Measurements from ENCODE around the gene PPP2R2C. TPM values are rescaled to one million over a fixed set of nuclear protein-coding genes. Genes with fewer than 3 reads are reported as not detected.

Gene PPP2R2C
- polyA plus RNA-seq (12.3 to 20.2 TPM (median 18.6 TPM) in 3 replicates), polyA minus RNA-seq (26.5 to 72.4 TPM (median 53.0 TPM) in 3 replicates)
- polyA plus RNA-seq (2011; ENCODE audit: low read depth) = 20.2 TPM
- polyA plus RNA-seq (2011; cell fraction: cytosol; rRNA removed) = 21.5 and 24.6 TPM in 2 replicates
- 17.0 and 19.9 TPM in 2 replicates for polyA plus RNA-seq (2011; cell fraction: nucleus; rRNA removed)
- 17.3 and 34.6 TPM in 2 replicates for polyA plus RNA-seq (2012; ENCODE audit: low replicate concordance)
- polyA minus RNA-seq (2011; cell fraction: cytosol; rRNA and poly(A)+ RNA removed) = 29.0 TPM
- 10.4 and 20.3 TPM in 2 replicates for polyA minus RNA-seq (2011; cell fraction: nucleus; rRNA and poly(A)+ RNA removed)

DNA sequence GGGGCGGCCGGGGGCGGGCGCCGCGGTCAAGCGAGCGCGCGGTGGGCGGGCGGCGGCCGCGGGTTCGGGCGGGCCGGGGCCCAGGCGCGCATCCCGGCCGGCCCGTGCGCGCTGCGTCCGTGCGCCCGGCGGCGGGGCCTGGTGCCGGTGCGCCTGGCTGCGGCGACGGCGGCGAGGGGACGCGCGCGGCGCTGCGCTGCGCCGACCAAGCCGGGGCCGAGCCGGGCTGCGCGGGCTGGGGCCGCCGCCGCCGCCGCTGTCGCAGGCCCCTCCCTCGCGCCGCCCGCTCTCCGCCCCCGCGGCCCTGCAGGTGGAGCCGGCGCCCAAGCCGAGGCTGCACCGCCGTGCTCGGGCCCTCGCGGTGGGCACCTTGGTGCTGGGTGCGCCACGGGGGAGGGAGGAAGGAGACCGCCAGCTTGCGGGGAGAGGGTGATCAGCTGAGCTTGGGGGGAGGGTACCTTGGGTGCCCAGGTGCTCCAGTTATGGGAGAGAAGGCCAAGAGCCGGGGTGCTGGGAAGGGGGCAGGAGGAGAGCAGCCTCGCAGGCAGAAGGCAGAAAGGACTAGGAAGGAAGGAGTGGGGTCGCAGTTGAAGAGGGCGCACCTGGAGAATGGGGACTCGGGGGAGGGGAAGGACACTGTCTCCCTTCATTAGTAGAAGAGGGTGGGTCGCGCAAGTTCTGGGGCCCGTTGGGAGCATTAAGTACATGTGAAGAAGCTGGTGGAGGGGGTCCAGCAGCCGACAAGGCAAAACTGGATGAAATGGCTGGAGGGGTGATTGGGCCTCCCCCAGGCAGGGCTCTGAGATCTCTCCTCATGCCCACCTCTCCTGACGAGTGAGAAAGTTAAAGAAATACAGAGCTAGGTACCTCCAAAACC lies at the start of gene PPP2R2C:
TSS of gene PPP2R2C (minus strand) at position 228 of the 877 bp plus-strand sequence. CDS start 385 bp downstream, outside the sequence.
- TF ChIP-seq EZH2 (IDR thresholded peaks at IDR 0.05; ENCODE audit: low read length) = no peak
- no peak for TF ChIP-seq CTCF (optimal IDR thresholded peaks at IDR 0.05 in 1 of 3, IDR thresholded peaks at IDR 0.05 in 1 of 3, conservative IDR thresholded peaks at IDR 0.05 in 1 of 3; ENCODE audit: extremely low read depth in 1 of 3, insufficient read depth in 2 of 3, low read length in 3 of 3)
- Histone ChIP-seq H3K79me2 (ENCODE audit: control insufficient read depth, insufficient read depth, low read length) (no peaks in the 10 kb centered on the region), H4K20me1 (ENCODE audit: control insufficient read depth, extremely low read depth, insufficient read depth, low read length) (peaks cover 3% of the 10 kb centered on the region), H3K36me3 (ENCODE audit: control insufficient read depth in 2 of 2, extremely low read depth in 1 of 2, insufficient read depth in 2 of 2, low read length in 2 of 2) (no peaks in the 10 kb centered on the region), H3K4me1 (ENCODE audit: control insufficient read depth, extremely low read depth, insufficient read depth, low read length) (no peaks in the 10 kb centered on the region), H3K4me2 (ENCODE audit: control insufficient read depth, extremely low read depth, insufficient read depth, low read depth, low read length) (peak within 1 kb of the TSS; percentile 62), H3K27me3 (ENCODE audit: control insufficient read depth, extremely low read depth, insufficient read depth, low read length) (peaks cover 24% of the 10 kb centered on the region), H3K9me3 (ENCODE audit: control insufficient read depth, low read depth, low read length) (no peaks in the 10 kb centered on the region), H3K9ac (ENCODE audit: control insufficient read depth, extremely low read depth, insufficient read depth, low read length) (peak within 1 kb of the TSS; percentile 22), H3K4me3 (ENCODE audit: control insufficient read depth in 2 of 3, extremely low read depth in 1 of 3, insufficient read depth in 2 of 3, low read depth in 1 of 3, low read length in 3 of 3) (peak within 1 kb of the TSS; percentile 54 to 55 (median 54)), H3K9me1 (ENCODE audit: control insufficient read depth, extremely low read depth, insufficient read depth, low read length) (no peaks in the 10 kb centered on the region), H2AFZ (ENCODE audit: control insufficient read depth, low read length) (no peak within 1 kb of the TSS), H3K27ac (ENCODE audit: control insufficient read depth, insufficient read depth, low read length) (no peak within 1 kb of the TSS)
- no peak for FAIRE-seq
- no peak for DNase-seq (ENCODE audit: low read depth, low spot score)
- dilution Hi-C loops (cut with MboI; ENCODE audit: extremely low pct_ligation_motif_present, low sequenced_read_pairs) = no loop called here

DNA sequence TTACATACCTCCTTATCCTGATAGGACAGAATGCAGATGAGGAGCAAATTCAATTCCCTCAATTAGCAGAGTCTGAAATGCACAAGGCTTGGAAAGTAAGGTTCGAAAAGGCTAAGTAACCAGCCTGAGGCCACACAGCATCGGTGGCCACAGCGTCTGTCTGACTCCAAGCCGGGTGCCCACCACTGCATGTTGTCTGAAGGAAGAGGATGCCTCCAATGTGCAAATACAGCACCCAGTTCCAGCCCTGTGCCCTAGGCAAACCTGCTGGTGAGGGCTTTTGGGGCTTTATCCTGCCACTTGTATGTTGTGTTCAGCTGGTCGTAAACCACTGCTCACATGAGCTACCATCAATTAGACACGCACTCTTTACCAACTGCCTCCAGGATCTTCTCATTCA lies 48.6 kb upstream of the PPP2R2C start:
- FAIRE-seq = no peak
- Histone ChIP-seq H3K9me1 (ENCODE audit: control insufficient read depth, extremely low read depth, insufficient read depth, low read length) (no peaks in the 10 kb centered on the region), H4K20me1 (ENCODE audit: control insufficient read depth, extremely low read depth, insufficient read depth, low read length) (no peaks in the 10 kb centered on the region), H3K4me3 (ENCODE audit: control insufficient read depth in 2 of 3, extremely low read depth in 1 of 3, insufficient read depth in 2 of 3, low read depth in 1 of 3, low read length in 3 of 3) (no peak overlapping the region), H3K4me2 (ENCODE audit: control insufficient read depth, extremely low read depth, insufficient read depth, low read depth, low read length) (no peak overlapping the region), H3K36me3 (ENCODE audit: control insufficient read depth in 2 of 2, extremely low read depth in 1 of 2, insufficient read depth in 2 of 2, low read length in 2 of 2) (no peaks in the 10 kb centered on the region), H2AFZ (ENCODE audit: control insufficient read depth, low read length) (no peak overlapping the region), H3K4me1 (ENCODE audit: control insufficient read depth, extremely low read depth, insufficient read depth, low read length) (no peaks in the 10 kb centered on the region), H3K9ac (ENCODE audit: control insufficient read depth, extremely low read depth, insufficient read depth, low read length) (no peak overlapping the region), H3K27me3 (ENCODE audit: control insufficient read depth, extremely low read depth, insufficient read depth, low read length) (no peaks in the 10 kb centered on the region), H3K79me2 (ENCODE audit: control insufficient read depth, insufficient read depth, low read length) (no peaks in the 10 kb centered on the region), H3K9me3 (ENCODE audit: control insufficient read depth, low read depth, low read length) (no peaks in the 10 kb centered on the region), H3K27ac (ENCODE audit: control insufficient read depth, insufficient read depth, low read length) (no peak overlapping the region)
- TF ChIP-seq CTCF (optimal IDR thresholded peaks at IDR 0.05 in 1 of 3, IDR thresholded peaks at IDR 0.05 in 1 of 3, conservative IDR thresholded peaks at IDR 0.05 in 1 of 3; ENCODE audit: extremely low read depth in 1 of 3, insufficient read depth in 2 of 3, low read length in 3 of 3) = no peak
- TF ChIP-seq EZH2 (IDR thresholded peaks at IDR 0.05; ENCODE audit: low read length) = no peak
- DNase-seq (ENCODE audit: low read depth, low spot score) = no peak
- dilution Hi-C loops (cut with MboI; ENCODE audit: extremely low pct_ligation_motif_present, low sequenced_read_pairs) = no loop called here
